BJ (cell line): Measurements from ENCODE around the gene SH3YL1. TPM values are rescaled to one million over a fixed set of nuclear protein-coding genes. Genes with fewer than 3 reads are reported as not detected.

Experiments
- CTCF ChIA-PET: fragments of 350-600 bp; formaldehyde crosslinking; extraction: SDS; loops from one replicate; lab custom pipeline; 2021; ENCODE audit warnings: antibody characterized with exemption, inconsistent platforms; lab: Yijun Ruan, JAX
- POLR2A ChIA-PET: fragments of 300-600 bp; sonication (Branson Sonifier 250); formaldehyde crosslinking; extraction: SDS; loops from one replicate; lab custom pipeline; 2021; ENCODE audit warnings: antibody characterized with exemption; lab: Charles Lee
- DNase-seq: peaks from one replicate; pipeline ENCODE4 v3.0.0-alpha.2; 2011; ENCODE audit warnings: low read depth
- H3K27me3 ChIP-seq: 2 replicates; pipeline ENCODE4 v1.6.0; 2011; ENCODE audit warnings: low read length; ENCODE audit not compliant: control insufficient read depth, insufficient read depth
- H3K36me3 ChIP-seq: 2 replicates; pipeline ENCODE4 v1.5.1; 2011; ENCODE audit warnings: low read length; ENCODE audit not compliant: control insufficient read depth, insufficient read depth
- H3K4me3 ChIP-seq: 2 replicates; pipeline ENCODE4 v1.5.1; 2011; ENCODE audit warnings: low read depth, mild to moderate bottlenecking, control low read depth, low read length
- CTCF ChIP-seq: IDR thresholded peaks from 2 replicates; pipeline ENCODE4 v1.5.1; 2011; ENCODE audit warnings: low read depth, mild to moderate bottlenecking, control low read depth, inconsistent platforms, low read length, moderate library complexity; ENCODE audit not compliant: insufficient read depth
- polyA plus RNA-seq: library from polyadenylated mRNA; depleted of rRNA; stranded (reverse); fragments of >200 nt; gene quantifications from 2 replicates; pipeline ENCODE4 v1.2.3, GENCODE V29; 2011

Gene SH3YL1
- polyA plus RNA-seq, 1 experiment, result 19.0 TPM

DNA sequence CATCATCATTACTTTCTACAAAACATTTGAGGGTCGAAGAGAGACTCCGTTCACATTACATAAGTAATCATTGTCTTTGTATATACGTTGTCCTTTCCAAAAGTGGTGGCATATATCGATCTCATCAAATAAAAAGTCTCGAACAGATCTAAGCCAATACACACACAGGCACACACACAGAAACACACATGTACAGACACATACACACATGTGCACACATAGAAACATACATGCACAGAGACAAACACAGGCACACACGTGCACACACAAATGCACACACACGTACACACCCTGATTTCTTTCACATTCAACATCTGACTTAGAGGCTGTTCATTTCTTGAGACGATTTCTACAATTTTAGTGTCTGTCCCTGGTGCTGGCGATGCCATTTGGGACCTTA is 41.5 kb upstream of the SH3YL1 start:
- TF ChIP-seq CTCF, result no peak
- POLR2A ChIA-PET, result no interaction called here
- no peak for DNase-seq
- no peaks in the 10 kb centered on the region for H3K36me3 ChIP-seq
- CTCF ChIA-PET, result interaction anchor here (0.9 kb wide), 1 partner anchor 15 kb away, joined by 5 read pairs; no protein-coding TSS in a partner anchor
- H3K4me3 ChIP-seq, result no peak overlapping the region
- H3K27me3 ChIP-seq, result no peaks in the 10 kb centered on the region

GRCh38 chr2:296354-296753 is 32.5 kb upstream of the SH3YL1 start:
- ChIA-PET POLR2A (no interaction called here), CTCF (no interaction called here)
- Histone ChIP-seq H3K27me3 (no peaks in the 10 kb centered on the region; the same call in 1 of the 2 replicates), H3K4me3 (no peak overlapping the region), H3K36me3 (no peaks in the 10 kb centered on the region)
- no peak for DNase-seq
- no peak for TF ChIP-seq CTCF

- ChIA-PET POLR2A (no interaction called here), CTCF (no interaction called here)
- H3K36me3 ChIP-seq, result no peaks in the 10 kb centered on the region
- TF ChIP-seq CTCF, result no peak
- H3K4me3 ChIP-seq, result no peak overlapping the region
- DNase-seq, result no peak
- H3K27me3 ChIP-seq, result no peaks in the 10 kb centered on the region; the same call in 1 of the 2 replicates
Measured at GRCh38 chr2:295090-295489, 31.3 kb upstream of the SH3YL1 start.

DNA sequence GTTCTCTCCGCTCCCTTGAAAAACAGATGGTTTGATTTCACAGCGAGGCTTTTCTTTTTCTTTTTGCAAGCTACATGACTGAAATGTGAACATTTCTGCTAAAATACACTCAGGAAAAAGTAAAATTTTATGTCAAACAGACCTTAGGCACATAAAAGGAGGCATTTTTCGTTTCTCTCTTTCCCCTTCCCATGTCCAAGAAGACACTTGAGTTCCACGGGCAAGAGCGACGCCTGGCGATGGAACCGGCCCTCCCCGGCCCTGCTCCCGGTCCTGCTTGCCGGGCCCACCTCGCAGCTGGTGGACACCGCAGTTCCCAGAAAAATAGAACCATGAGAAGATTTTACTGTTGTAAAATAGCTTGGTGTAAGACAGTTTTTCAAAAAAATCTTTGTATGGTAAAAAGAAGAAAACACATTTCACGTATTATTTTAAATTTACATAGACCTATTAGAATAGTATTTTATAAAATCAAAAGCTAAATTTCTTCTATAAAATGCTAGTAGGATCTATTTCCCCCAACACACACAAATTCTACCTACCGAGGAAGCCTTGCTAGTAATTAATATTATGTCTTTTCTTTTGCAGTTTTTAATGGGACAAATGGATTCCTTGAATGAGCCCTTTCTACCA is 26.4 kb upstream of the SH3YL1 start:
- POLR2A ChIA-PET, result no interaction called here
- TF ChIP-seq CTCF, result peak; percentile 93

GRCh38 chr2:289362-290089 is 25.7 kb upstream of the SH3YL1 start:
- H3K27me3 ChIP-seq, result peaks cover 8% of the 10 kb centered on the region
- DNase-seq, result no peak
- H3K36me3 ChIP-seq, result no peaks in the 10 kb centered on the region
- peak; percentile 8; the same call in 1 of the 2 replicates for TF ChIP-seq CTCF
- H3K4me3 ChIP-seq, result peak overlapping the region; percentile 45
- POLR2A ChIA-PET, result no interaction called here
- CTCF ChIA-PET, result interaction anchor here (0.8 to 3.4 kb wide), 23 partner anchors 8 to 378 kb away, joined by 3 to 31 read pairs (median 5); no protein-coding TSS in a partner anchor

More for the DNA sequence above, 26.4 kb upstream of the SH3YL1 start:
- DNase-seq, result no peak
- Histone ChIP-seq H3K27me3 (peaks cover 8% of the 10 kb centered on the region), H3K4me3 (peak overlapping the region; percentile 45), H3K36me3 (no peaks in the 10 kb centered on the region)
- CTCF ChIA-PET, result interaction anchor here (0.6 to 3.4 kb wide), 31 partner anchors 8 to 377 kb away, joined by 3 to 31 read pairs (median 4); no protein-coding TSS in a partner anchor
